IPS-11a (cell line): ENCODE data around the gene SELENON.
"Not testable (repeated sequence)": the region's sequence is repeated elsewhere in the genome, so short reads cannot be mapped to it uniquely, and the experiment has no call there.

ENCODE experiments used
- H3K4me3 ChIP-seq: one replicate; pipeline ENCODE4 v1.5.1; 2013; ENCODE audit warnings: low read depth, low read length, control low read depth

Gene SELENON

DNA sequence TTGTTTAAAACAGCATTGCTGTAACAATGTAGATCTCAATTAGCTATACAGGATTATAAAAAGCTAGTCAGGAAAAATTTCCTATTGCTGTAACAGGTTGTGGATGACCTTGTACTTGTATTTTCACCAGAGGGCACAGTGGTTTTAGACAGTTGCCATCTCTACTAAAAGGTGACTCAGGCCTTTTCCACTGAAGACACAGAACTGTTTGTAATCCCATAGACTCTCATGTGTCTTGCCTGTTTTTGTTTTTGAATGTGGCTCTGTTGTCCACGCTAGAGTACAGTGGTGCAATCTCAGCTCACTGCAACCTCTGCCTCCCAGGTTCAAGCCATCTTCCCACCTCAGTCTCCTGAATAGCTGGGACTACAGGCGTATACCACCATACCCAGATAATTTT lies 25.6 kb downstream of the SELENON start:
- no peak overlapping the region for H3K4me3 ChIP-seq

DNA sequence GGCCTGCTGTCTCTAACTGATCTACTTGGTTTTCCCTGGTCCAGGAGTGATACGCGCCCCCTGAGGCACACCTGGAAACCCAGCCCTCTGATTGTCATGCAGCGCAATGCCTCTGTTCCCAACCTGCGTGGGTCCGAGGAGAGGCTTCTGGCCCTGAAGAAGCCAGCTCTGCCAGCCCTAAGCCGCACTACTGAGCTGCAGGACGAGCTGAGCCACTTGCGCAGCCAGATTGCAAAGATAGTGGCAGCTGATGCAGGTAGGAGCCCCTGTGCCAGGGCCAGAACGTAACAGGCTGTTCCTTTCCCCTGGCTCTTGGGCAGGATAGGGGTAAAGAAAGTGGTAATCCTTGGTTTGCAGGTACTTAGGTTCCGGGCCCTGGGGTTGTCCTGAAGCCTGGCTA lies 26.6 kb downstream of the SELENON start:
- H3K4me3 ChIP-seq = no peak overlapping the region

DNA sequence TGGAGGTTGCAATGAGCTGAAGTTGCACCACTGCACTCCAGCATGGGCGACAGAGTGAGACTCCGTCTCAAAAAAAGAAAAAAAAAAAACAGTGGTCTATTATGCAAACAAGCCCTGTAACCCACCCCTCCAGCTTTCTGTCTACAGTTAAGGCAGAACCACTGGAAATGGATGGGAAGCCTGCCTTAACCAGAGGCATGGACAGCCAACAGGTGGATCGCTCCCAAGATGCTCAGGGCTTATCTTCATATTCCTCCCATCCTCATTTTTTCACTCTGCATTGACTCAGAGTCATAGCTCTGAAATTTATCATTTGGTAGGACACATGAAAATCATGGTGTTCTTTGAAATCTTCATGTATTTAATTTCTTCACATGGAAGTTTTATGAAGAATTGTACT lies 28.5 kb downstream of the SELENON start:
- no peak overlapping the region for H3K4me3 ChIP-seq

DNA sequence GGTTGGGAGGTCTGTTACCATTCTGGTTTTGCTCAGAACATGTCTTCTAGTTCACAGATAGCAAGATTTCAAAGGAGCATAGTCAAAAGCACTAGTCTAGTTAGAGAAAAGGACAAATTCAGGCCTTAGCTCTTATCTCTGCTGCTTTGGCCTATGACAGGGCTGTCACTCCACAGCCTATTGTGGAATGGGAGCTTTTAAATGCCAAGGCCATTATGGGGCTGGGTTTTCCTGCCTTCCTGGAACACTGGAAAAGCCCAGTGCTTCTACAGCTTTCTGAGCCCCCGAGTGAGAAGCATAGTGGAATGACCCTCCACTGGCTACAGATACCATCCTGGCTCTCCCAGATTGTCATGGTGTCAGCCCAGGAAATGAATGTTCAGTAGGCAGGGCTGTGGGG lies 29.1 kb downstream of the SELENON start:
- H3K4me3 ChIP-seq = no peak overlapping the region

DNA sequence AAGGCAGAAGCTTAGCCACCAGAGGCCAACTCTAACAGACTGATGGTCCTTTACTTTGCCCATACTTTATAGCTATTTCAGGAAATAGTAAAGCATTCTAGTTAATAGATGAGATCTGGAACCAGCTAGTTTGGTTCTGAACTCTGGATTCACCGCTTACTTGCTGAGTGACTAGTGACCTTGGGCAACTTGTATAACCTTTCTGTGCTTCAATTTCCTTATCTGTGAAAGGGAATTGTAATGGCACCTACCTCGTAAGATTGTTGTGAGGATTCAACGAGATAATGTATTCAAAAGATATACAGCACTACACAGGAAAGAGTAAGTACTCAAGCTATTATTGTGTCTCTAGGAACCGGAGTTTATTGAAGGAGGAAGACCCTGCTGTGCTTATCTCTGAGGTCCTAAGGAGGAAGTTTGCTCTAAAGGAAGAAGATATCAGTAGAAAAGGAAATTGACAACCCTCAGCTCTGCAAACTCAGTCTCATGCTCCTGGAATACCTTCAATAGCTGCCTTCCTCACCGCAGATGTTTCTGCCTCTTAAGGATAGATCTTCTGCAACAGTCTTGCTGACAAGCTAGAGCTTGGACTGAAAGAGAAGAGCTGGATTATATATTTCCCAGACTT lies 31.7 kb downstream of the SELENON start:
- H3K4me3 ChIP-seq = no peak overlapping the region

DNA sequence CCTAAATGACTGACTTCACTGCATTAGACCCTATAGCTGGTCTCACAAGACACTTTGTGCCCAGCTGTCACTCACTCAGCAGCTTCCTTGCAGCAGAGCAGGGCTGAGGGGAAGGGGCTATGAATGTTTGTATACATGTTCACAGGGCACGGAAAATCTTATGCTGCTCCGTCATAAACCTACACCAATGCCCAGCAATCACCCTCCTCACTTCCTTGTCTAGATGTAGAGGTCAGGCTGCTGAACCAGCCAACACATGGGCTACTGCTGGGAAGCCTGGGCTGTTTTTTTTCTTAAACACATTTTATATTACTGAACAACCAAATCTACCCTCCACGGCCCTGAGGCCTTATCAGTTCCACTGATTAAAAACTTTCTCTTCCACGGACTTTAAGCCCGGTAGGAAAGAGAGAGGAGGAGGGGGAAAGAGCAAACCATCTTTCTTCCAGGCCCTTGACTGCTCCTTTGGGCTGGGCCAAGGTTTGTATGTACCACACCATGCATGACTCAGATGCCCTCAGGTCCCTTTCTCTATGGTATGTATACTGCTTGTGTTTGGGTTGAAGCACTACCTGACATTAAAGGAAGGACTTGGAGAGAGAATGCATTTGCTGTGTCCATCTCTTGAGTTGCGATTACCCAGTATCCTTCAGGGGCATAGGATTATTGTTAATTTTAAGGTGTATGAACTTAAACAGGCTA lies 32.5 kb downstream of the SELENON start:
- H3K4me3 ChIP-seq = no peak overlapping the region

DNA sequence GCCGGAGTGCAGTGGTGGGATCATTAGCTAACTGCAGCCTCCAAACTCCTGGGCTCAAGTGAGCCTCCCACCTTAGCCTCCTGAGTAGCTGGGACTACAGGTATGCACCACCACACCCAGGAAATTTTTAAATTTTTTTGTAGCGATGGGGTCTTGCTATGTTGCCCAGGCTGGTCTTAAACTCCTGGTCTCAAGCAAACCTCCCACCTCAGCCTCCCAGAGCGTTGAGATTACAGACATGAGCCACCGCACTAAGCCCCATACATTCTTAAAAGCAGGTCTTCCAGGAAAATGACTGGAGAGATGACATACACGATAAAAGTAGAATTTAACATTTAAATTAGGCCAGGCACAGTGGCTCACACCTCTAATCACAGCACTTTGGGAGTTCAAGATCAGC lies 33.2 kb downstream of the SELENON start:
- H3K4me3 ChIP-seq = no peak overlapping the region

DNA sequence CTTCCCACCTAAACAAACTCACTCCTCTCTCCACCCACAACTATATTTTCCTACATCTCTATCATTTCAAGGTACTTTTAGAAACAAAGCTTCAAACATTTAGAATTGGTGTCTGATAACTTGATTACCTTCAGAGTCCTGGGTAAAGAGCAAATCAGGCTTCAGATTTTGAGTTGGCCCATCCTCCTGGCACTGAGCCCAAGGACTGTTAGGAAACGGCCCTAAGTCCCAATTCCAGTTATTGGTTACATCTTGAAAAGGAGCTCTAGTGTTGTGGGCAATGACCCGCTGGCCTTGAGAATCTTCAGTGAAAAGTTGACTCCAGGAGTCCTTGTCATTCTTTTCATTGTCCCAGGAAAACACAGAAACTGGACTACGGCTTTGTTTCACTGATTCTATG lies 34.9 kb downstream of the SELENON start:
- no peak overlapping the region for H3K4me3 ChIP-seq

DNA sequence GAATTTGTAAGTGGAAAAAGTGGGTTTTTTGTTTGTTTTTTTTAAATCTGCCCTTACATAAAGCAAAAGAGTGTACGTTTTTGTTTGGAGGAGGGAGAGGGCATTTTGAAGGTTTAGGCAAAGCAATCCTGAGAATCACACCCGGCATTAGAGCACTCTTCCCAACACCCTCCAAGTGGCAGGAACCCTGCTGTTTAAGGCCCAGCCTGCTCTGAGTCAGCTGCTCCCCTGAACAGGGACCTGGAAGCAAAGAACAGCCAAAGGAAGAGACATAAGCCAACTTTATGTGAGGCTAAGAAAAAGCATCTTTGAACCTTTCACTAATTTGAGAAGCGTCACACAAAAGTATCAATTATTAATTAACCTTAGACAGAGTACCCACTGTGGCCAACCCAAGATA lies 36.7 kb downstream of the SELENON start:
- H3K4me3 ChIP-seq = no peak overlapping the region

DNA sequence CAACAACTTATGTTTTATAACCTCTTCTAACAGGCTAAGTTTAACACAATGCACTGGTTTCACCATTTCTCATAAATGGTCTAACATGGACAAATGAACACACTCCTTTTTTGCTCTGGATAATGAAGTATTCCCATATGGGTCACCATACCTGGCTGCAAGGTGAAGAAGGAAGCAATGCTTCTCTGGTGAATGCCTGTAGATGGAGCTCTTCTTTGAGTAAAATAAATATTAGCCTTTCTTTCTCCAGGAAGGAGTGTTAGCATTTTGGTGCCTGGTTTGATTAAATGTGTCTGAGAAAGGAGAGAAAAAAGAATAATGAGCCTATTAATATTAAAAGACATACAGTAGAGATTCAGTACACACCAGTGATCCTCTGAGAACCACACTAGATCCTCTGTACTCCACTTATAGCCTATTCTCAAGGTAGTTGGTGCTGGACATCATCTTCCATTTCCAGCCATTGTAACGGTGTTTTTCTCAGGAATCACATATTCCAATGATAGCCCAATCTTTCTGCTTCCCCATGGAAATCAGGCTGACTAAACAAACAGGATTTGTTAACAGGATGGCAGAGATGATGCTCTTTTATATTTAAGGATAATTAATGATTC lies 37.4 kb downstream of the SELENON start:
- H3K4me3 ChIP-seq = no peak overlapping the region

DNA sequence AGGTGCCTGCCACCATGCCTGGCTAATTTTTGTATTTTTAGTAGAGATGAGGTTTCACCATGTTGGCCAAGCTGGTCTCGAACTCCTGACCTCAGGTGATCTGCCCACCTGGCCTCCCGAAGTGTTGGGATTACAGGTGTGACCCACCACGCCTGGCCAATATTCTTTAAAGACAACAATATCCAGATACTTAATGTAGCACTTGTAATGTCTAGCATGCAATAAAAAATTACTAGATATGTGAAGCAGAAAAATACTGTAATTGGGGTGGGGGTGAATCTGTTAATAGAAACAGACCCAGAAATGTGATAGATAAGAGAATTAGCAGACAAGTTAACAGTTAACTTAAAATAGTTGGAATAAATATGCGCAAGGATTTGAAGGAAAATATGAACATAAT lies 39.8 kb downstream of the SELENON start:
- H3K4me3 ChIP-seq = not testable (repeated sequence)

DNA sequence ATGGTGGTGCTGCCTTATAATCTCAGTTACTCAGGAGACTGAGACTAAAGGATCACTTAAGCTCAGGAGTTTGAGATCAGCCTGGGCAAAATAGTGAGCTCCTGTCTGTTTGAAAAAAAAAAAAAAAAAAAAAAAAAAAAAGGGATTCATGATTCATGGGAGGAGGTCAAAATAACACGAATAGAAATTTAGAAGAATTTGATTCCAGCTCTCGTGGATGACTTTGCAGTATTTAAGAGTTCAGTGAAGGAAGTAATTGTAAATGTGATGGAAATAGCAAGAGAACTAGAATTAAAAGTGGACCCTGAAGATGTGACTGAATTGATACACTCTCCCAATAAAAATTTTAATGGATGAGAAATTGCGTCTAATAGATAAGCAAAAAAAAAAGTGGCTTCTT lies 43.5 kb downstream of the SELENON start:
- no peak overlapping the region for H3K4me3 ChIP-seq

DNA sequence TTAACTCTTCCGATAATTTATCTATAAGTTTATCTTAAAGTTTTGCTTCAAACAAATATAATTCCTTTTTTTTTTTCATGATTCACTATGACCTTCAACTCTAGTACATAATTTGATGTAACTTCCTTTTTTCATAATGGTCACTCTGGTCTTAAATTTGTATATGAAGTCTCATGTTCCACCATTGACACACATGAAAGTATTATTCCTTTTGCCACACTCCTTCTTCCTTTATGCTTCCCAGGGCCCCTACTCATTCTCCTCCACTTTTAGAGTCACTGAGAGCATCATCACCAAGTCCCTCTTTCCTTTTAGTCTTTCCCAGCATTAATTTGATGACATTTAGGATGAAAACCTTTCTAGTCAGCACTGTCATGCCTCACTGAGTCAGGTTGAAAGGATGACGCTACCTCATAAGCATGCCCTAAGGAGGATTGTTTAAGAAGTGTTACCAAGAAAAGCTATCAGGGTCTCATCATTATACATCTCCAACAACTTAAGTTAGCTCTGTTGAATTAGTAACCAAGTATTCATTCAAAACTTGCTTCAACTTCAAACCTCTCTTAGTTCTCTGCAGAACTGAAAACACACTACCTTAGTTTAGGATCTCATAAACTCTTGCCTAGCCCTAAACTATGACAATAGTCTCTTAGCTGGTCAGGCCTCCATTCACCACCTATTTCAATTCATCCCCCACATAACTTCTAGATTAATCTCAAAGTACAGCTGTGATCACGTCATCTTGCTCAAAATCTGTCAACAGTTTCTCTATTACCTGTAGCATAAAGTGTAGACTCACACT lies 44.7 kb downstream of the SELENON start:
- H3K4me3 ChIP-seq = no peak overlapping the region

DNA sequence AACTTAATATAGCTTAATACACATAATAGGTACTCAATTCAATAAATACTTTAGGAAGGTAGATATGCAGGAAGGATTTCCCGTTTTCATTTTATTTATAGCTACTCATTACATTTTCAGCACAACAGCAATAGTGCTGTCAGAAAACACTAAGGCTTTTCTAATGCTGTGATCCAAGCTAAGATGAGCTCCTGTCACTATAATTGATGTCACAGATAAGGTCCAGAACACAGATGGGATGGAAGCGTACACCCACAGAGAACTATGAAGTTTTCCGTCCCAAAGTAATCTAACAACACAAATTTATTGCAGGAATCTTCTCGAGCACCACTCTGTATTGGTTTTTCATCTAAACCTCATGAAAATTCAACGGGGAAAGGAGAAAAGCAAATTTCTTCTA lies 45.7 kb downstream of the SELENON start:
- no peak overlapping the region for H3K4me3 ChIP-seq

DNA sequence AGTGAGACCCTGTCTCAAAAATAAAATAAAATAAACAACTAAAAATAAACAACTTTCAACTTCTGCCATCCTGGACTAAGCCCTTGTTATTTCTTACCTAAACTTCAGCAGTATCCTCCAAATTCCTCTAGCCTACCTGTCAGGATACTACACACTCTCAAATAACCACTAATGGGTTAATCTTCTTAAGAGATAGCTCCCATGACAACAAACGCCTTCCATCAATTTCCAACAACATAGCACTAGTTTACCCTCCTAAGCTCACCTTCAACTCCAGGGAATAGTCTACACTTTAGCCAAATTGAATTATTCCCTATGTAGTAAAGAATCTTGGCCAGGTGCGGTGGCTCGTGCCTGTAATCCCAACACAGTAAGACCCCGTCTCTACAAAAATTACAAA lies 47.9 kb downstream of the SELENON start:
- no peak overlapping the region for H3K4me3 ChIP-seq

DNA sequence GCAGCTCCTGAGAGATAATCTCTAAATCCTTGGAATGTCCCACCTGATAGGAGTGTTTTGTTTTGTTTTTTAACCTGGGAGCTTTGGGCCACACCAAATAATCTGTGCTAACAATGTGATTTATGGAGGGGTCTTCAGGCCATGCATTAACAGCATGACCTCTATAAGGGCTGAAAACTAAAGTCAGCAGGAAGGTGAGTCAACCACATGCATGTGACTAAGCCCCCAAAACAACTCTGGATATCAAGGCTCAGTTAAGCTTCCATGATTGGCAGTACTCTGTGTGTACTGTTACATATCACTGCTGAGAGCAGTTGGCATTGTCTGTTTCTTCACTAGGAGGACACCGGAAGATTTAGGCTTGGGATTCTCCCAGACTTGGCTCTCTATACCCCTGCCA lies 48.5 kb downstream of the SELENON start:
- no peak overlapping the region for H3K4me3 ChIP-seq

DNA sequence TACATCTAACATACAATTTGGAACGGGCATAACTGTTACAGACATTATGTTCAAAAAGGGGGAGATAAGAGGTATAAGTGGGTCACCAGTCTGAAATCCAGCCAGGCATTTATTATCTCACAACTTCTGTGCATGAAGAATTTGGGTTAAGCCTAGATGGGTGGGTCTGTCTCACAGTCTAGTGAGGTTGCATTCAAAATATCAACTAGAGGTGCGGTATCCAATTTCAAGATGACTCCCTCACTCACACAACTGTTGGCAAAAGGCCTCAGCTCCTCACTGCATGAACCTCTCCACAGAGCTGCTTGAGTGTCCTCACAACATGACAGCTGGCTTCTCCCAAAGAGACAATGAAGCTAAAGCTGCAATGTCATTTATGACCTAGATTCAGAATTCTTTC lies 54.6 kb downstream of the SELENON start:
- H3K4me3 ChIP-seq = no peak overlapping the region

DNA sequence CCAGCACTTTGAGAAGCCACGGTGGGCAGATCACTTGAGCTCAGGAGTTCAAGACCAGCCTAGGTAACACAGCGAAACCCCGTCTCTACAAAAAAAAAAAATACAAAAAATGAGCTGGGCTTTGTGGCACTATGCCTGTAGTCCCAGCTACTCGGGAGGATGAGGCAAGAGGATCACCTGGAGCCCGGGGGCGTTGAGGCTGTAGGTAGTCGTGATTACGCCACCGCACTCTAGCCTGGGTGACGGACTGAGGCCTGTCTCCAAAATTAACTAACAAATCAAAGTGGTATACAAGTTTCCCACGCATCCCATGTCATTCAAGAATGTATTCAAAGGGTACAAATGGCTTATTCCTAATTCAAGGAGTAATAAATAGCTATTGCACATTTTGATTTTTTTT lies 56.9 kb downstream of the SELENON start:
- H3K4me3 ChIP-seq = no peak overlapping the region

DNA sequence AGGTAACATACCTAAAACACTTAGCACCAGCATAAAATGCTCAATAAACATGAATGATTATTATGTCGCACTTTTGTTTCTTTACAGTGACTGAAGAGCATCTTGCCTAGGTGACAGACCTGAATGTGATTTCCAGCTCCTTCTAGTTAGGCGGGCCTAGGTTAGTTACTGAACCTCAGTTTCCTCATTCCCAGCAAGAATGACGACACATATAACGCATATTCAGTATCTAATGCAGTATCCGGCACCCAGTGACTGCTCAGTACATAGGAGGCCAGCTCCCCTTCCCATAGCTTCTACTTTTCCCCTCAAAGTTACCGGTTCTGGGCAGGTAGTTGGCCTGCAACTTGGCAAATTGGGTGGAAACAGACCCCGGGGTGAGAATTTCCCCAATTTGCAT lies 58.5 kb downstream of the SELENON start:
- peak overlapping the region; percentile 96 for H3K4me3 ChIP-seq

DNA sequence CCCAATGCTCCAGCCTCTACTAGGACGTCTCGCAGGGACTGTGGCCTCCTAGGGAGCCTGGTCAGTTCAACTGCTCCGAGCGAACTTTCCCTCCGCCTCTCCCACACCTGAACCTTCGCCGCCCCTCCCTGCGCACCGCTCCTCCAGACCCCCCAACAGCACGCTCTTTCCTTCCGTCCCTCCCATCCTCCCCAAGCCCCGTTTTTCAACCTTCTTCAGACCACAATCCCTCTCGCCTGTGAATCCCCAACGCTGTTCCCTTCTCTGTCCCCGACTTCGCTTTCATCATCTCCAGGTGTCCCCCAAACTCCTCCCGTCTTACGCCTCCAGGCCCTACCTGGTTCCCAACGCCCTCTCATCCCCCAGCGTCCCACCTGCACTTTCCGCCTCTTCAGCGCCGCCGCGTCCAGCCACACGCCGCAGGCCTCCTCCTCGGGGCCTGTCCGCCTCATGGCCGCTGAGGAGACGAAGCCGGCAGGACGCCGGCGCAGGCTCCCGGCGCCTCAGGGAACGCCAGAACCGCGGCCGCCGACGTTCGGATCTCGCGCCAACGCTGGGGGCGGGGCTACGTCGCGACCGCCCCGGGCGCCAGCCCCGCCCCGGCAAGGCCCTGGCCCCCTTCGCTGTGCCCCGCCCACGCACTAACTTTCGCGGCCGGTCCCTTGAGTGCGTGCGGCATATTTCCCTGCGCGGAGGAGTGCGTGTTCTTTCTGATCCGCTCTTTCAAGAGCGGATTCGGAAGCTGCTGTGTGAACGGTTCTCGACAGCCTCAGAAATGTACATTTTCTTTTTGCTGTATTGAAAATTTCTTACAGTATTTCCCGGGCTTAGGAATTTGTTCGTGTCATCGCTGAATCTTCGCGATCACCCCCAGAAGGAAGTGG lies 59.2 kb downstream of the SELENON start, which contains the start of gene AUNIP:
TSS of gene AUNIP (minus strand) at position 552 of the 884 bp plus-strand sequence. CDS start at position 452, 100 bp downstream.
- H3K4me3 ChIP-seq = peak within 1 kb of the TSS; percentile 96
